HG03159 (cell line): ENCODE data around the gene SULT4A1.
A peak's percentile ranks its signal among the peaks of the same experiment; 100 is the strongest.

Source experiments
- ATAC-seq: cut with Tn5 transposase; IDR thresholded peaks from one replicate; pipeline ENCODE4 v1.9.1; 2021; ENCODE audit warnings: mild to moderate bottlenecking, moderate library complexity; ENCODE audit not compliant: unreplicated experiment

SULT4A1 gene

GRCh38 chr22:43814264-43814663, 48.0 kb downstream of the SULT4A1 start:
- no peak for ATAC-seq

- ATAC-seq, result no peak
Observed at GRCh38 chr22:43812890-43813289, 49.4 kb downstream of the SULT4A1 start.

- ATAC-seq, result peak; percentile 83
Observed at GRCh38 chr22:43812149-43812842, 50.0 kb downstream of the SULT4A1 start, which contains the start of gene EFCAB6. Gene EFCAB6 (minus strand): TSS chr22:43812305. CDS start chr22:43782318, 29,987 bp downstream.

GRCh38 chr22:43811777-43812148, 50.5 kb downstream of the SULT4A1 start:
- peak; percentile 18 for ATAC-seq

- ATAC-seq, result no peak
Observed at GRCh38 chr22:43802897-43803495, 59.3 kb downstream of the SULT4A1 start.

GRCh38 chr22:43800970-43801369, 61.3 kb downstream of the SULT4A1 start:
- ATAC-seq, result no peak

GRCh38 chr22:43798492-43798891, 63.8 kb downstream of the SULT4A1 start:
- no peak for ATAC-seq

- ATAC-seq, result no peak
Observed at GRCh38 chr22:43796567-43796966, 65.7 kb downstream of the SULT4A1 start.

- ATAC-seq, result no peak
Observed at GRCh38 chr22:43795320-43795719, 67.0 kb downstream of the SULT4A1 start.

GRCh38 chr22:43792905-43793304, 69.4 kb downstream of the SULT4A1 start:
- ATAC-seq, result no peak

GRCh38 chr22:43789452-43789851, 72.9 kb downstream of the SULT4A1 start:
- ATAC-seq, result no peak

GRCh38 chr22:43783777-43784176, 78.5 kb downstream of the SULT4A1 start:
- no peak for ATAC-seq

- no peak for ATAC-seq
Observed at GRCh38 chr22:43782448-43782847, 79.9 kb downstream of the SULT4A1 start.

GRCh38 chr22:43777286-43777685, 85.0 kb downstream of the SULT4A1 start:
- ATAC-seq, result no peak

- ATAC-seq, result no peak
Observed at GRCh38 chr22:43776081-43776670, 86.1 kb downstream of the SULT4A1 start.
